Fibroblast of lung (primary cell): Measurements from ENCODE around the gene UQCRQ.

Experiments
- CTCF ChIP-seq, 2 donors: IDR thresholded peaks in 1 of 2; conservative IDR thresholded peaks in 1 of 2; 1 replicate in 1 of 2; 2 replicates in 1 of 2; pipeline ENCODE4 v1.5.1; 2011 to 2012; ENCODE audit warnings: low read length in 2 of 2, control low read depth in 1 of 2, inconsistent platforms in 1 of 2, low read depth in 1 of 2, mild to moderate bottlenecking in 1 of 2
- EZH2 ChIP-seq: IDR thresholded peaks from 2 replicates; pipeline ENCODE4 v1.5.1; 2012; ENCODE audit warnings: low read length, control low read depth, mild to moderate bottlenecking; ENCODE audit errors: missing control alignments

- TF ChIP-seq EZH2 (no peak), CTCF (conservative IDR thresholded peaks at IDR 0.05 in 1 of 2, IDR thresholded peaks at IDR 0.05 in 1 of 2; ENCODE audit: low read depth in 1 of 2, low read length in 2 of 2) (no peak)
Observed at GRCh38 chr5:132877938-132878337, 11.5 kb downstream of the UQCRQ start.
